Activated naive CD8-positive, alpha-beta T cell treated with anti-CD3 and anti-CD28 coated beads, Interleukin-2, amount 10 ng/mL, durations not matched to agents 7 days and 5 days (primary cell): ENCODE results near the gene IL5. TPM values are rescaled to one million over a fixed set of nuclear protein-coding genes. Genes with fewer than 3 reads are reported as not detected.
"Not testable (repeated sequence)": the region's sequence is repeated elsewhere in the genome, so short reads cannot be mapped to it uniquely, and the experiment has no call there.

Experiments
- ATAC-seq: fragments of 150-1000 bp; cut with Tn5 transposase; one replicate; pipeline ENCODE4 v1.10.0; 2021; ENCODE audit warnings: low read depth, moderate library complexity
- POLR2A ChIA-PET: fragments of 350-600 bp; sonication (Branson Sonifier 250); formaldehyde crosslinking; loops from one replicate; lab custom pipeline; 2021; ENCODE audit warnings: antibody characterized with exemption; lab: Charles Lee
- DNase-seq: peaks from one replicate; pipeline ENCODE4 v3.0.0; 2021
- H3K27ac Mint-ChIP-seq: one replicate; pipeline ENCODE4 v1.8.0; 2022; ENCODE audit warnings: mild to moderate bottlenecking, mixed read lengths
- H3K27me3 Mint-ChIP-seq: one replicate; pipeline ENCODE4 v1.8.0; 2022; ENCODE audit warnings: mild to moderate bottlenecking, moderate library complexity, mixed read lengths
- H3K36me3 Mint-ChIP-seq: one replicate; pipeline ENCODE4 v1.8.0; 2021; ENCODE audit warnings: mild to moderate bottlenecking, mixed read lengths
- H3K4me1 Mint-ChIP-seq: one replicate; pipeline ENCODE4 v1.8.0; 2021; ENCODE audit warnings: mixed read lengths
- H3K4me3 Mint-ChIP-seq: one replicate; pipeline ENCODE4 v1.8.0; 2022; ENCODE audit warnings: mild to moderate bottlenecking, moderate library complexity, mixed read lengths
- H3K9me3 Mint-ChIP-seq: one replicate; pipeline ENCODE4 v1.8.0; 2021; ENCODE audit warnings: mixed read lengths
- total RNA-seq, 2 experiments: library from RNA; stranded (reverse); gene quantifications; one replicate each; pipeline ENCODE4 v1.2.3, GENCODE V29; 2021

Gene IL5
- total RNA-seq, 2 experiments from 2014 or later: not detected

- no peak for DNase-seq
- POLR2A ChIA-PET: interaction anchor here (0.9 to 1.4 kb wide), 12 partner anchors 11 to 496 kb away, joined by 3 to 5 read pairs (median 3); partner anchors contain the start of genes AFF4, GDF9, HSPA4 and UQCRQ
Measured at GRCh38 chr5:132556153-132556762, 12.9 kb upstream of the IL5 start.

GRCh38 chr5:132549576-132549975 is 6.3 kb upstream of the IL5 start:
- H3K9me3 Mint-ChIP-seq: no peaks in the 10 kb centered on the region
- H3K4me3 Mint-ChIP-seq: no peak overlapping the region
- H3K27ac Mint-ChIP-seq: no peak overlapping the region
- H3K4me1 Mint-ChIP-seq: peaks cover 5% of the 10 kb centered on the region
- POLR2A ChIA-PET: no interaction called here
- H3K27me3 Mint-ChIP-seq: no peaks in the 10 kb centered on the region
- no peak for ATAC-seq
- no peak for DNase-seq
- peaks cover 1% of the 10 kb centered on the region for H3K36me3 Mint-ChIP-seq

More at GRCh38 chr5:132556153-132556762, 12.9 kb upstream of the IL5 start:
- H3K27ac Mint-ChIP-seq: peak overlapping the region; percentile 94
- no peak for ATAC-seq
- no peaks in the 10 kb centered on the region for H3K9me3 Mint-ChIP-seq
- peaks cover 5% of the 10 kb centered on the region for H3K36me3 Mint-ChIP-seq
- peaks cover 15% of the 10 kb centered on the region for H3K4me1 Mint-ChIP-seq
- H3K27me3 Mint-ChIP-seq: no peaks in the 10 kb centered on the region
- peak overlapping the region; percentile 96 for H3K4me3 Mint-ChIP-seq

GRCh38 chr5:132548834-132549233 is 5.5 kb upstream of the IL5 start:
- POLR2A ChIA-PET, H3K27ac Mint-ChIP-seq, H3K4me3 Mint-ChIP-seq, H3K36me3 Mint-ChIP-seq, H3K27me3 Mint-ChIP-seq, H3K9me3 Mint-ChIP-seq, DNase-seq, H3K4me1 Mint-ChIP-seq, ATAC-seq: not testable (repeated sequence)

GRCh38 chr5:132547269-132547668 is 3.9 kb upstream of the IL5 start:
- no peak for ATAC-seq

GRCh38 chr5:132546108-132546507 is 2.8 kb upstream of the IL5 start:
- peaks cover 10% of the 10 kb centered on the region for H3K4me1 Mint-ChIP-seq
- ATAC-seq (no peak), DNase-seq (no peak)
- no peaks in the 10 kb centered on the region for H3K9me3 Mint-ChIP-seq
- no peak overlapping the region for H3K27ac Mint-ChIP-seq
- POLR2A ChIA-PET: no interaction called here
- H3K27me3 Mint-ChIP-seq: no peaks in the 10 kb centered on the region
- peaks cover 1% of the 10 kb centered on the region for H3K36me3 Mint-ChIP-seq
- no peak overlapping the region for H3K4me3 Mint-ChIP-seq

More at GRCh38 chr5:132547269-132547668, 3.9 kb upstream of the IL5 start:
- no peak for DNase-seq
- Mint-ChIP-seq H3K4me3 (no peak overlapping the region), H3K9me3 (no peaks in the 10 kb centered on the region), H3K27me3 (no peaks in the 10 kb centered on the region), H3K36me3 (peaks cover 1% of the 10 kb centered on the region), H3K4me1 (peaks cover 10% of the 10 kb centered on the region), H3K27ac (no peak overlapping the region)
- POLR2A ChIA-PET: no interaction called here

GRCh38 chr5:132540764-132541163 is 2.6 kb downstream of the IL5 start:
- H3K4me1 Mint-ChIP-seq: peaks cover 10% of the 10 kb centered on the region
- H3K36me3 Mint-ChIP-seq: no peaks in the 10 kb centered on the region
- no peak overlapping the region for H3K4me3 Mint-ChIP-seq
- H3K9me3 Mint-ChIP-seq: no peaks in the 10 kb centered on the region
- peaks cover 6% of the 10 kb centered on the region for H3K27me3 Mint-ChIP-seq
- DNase-seq: no peak
- ATAC-seq: no peak
- POLR2A ChIA-PET: no interaction called here
- H3K27ac Mint-ChIP-seq: no peak overlapping the region

- Mint-ChIP-seq H3K4me3 (no peak overlapping the region), H3K36me3 (no peaks in the 10 kb centered on the region), H3K9me3 (no peaks in the 10 kb centered on the region), H3K4me1 (peaks cover 10% of the 10 kb centered on the region), H3K27me3 (peaks cover 11% of the 10 kb centered on the region), H3K27ac (no peak overlapping the region)
- ATAC-seq (no peak), DNase-seq (no peak)
- POLR2A ChIA-PET: no interaction called here
Measured at GRCh38 chr5:132540149-132540548, 3.2 kb downstream of the IL5 start.

- POLR2A ChIA-PET: no interaction called here
- H3K9me3 Mint-ChIP-seq: no peaks in the 10 kb centered on the region
- peaks cover 10% of the 10 kb centered on the region for H3K4me1 Mint-ChIP-seq
- DNase-seq (no peak), ATAC-seq (no peak)
- no peak overlapping the region for H3K4me3 Mint-ChIP-seq
- no peak overlapping the region for H3K27ac Mint-ChIP-seq
- no peaks in the 10 kb centered on the region for H3K36me3 Mint-ChIP-seq
- H3K27me3 Mint-ChIP-seq: peaks cover 11% of the 10 kb centered on the region
Measured at GRCh38 chr5:132539716-132540115, 3.6 kb downstream of the IL5 start.

GRCh38 chr5:132530946-132531345 is 12.4 kb downstream of the IL5 start:
- no peaks in the 10 kb centered on the region for H3K9me3 Mint-ChIP-seq
- H3K27ac Mint-ChIP-seq: no peak overlapping the region
- ATAC-seq (no peak), DNase-seq (no peak)
- peaks cover 3% of the 10 kb centered on the region for H3K36me3 Mint-ChIP-seq
- H3K27me3 Mint-ChIP-seq: peaks cover 9% of the 10 kb centered on the region
- no peak overlapping the region for H3K4me3 Mint-ChIP-seq
- peaks cover 24% of the 10 kb centered on the region for H3K4me1 Mint-ChIP-seq
- POLR2A ChIA-PET: no interaction called here

- Mint-ChIP-seq H3K36me3 (peaks cover 3% of the 10 kb centered on the region), H3K4me3 (peak overlapping the region; percentile 58), H3K27ac (peak overlapping the region; percentile 70), H3K9me3 (no peaks in the 10 kb centered on the region), H3K4me1 (peaks cover 40% of the 10 kb centered on the region), H3K27me3 (no peaks in the 10 kb centered on the region)
- ATAC-seq (peak; percentile 88), DNase-seq (peak; percentile 35)
- POLR2A ChIA-PET: interaction anchor here (0.6 to 1.3 kb wide), 3 partner anchors 28 to 119 kb away, joined by 3 to 4 read pairs (median 3); partner anchors contain the start of gene RAD50
Measured at GRCh38 chr5:132528866-132529634, 14.3 kb downstream of the IL5 start.

GRCh38 chr5:132528021-132528420 is 15.3 kb downstream of the IL5 start:
- no peak for ATAC-seq
- POLR2A ChIA-PET: interaction anchor here (1.0 kb wide), 1 partner anchor 229 kb away, joined by 3 read pairs; no protein-coding TSS in a partner anchor
- Mint-ChIP-seq H3K4me3 (no peak overlapping the region), H3K27me3 (no peaks in the 10 kb centered on the region), H3K36me3 (peaks cover 4% of the 10 kb centered on the region), H3K9me3 (no peaks in the 10 kb centered on the region), H3K27ac (peak overlapping the region; percentile 26), H3K4me1 (peaks cover 40% of the 10 kb centered on the region)
- no peak for DNase-seq

- POLR2A ChIA-PET: interaction anchor here (1.0 kb wide), 3 partner anchors 31 to 293 kb away, joined by 3 to 5 read pairs (median 3); no protein-coding TSS in a partner anchor
- peaks cover 40% of the 10 kb centered on the region for H3K4me1 Mint-ChIP-seq
Measured at GRCh38 chr5:132526974-132527564, 16.3 kb downstream of the IL5 start.

GRCh38 chr5:132526290-132526973 is 16.9 kb downstream of the IL5 start:
- no peaks in the 10 kb centered on the region for H3K9me3 Mint-ChIP-seq
- peak overlapping the region; percentile 41 for H3K4me3 Mint-ChIP-seq
- POLR2A ChIA-PET: interaction anchor here (1.0 kb wide), 2 partner anchors 31 to 294 kb away, joined by 3 to 5 read pairs; no protein-coding TSS in a partner anchor
- peaks cover 4% of the 10 kb centered on the region for H3K36me3 Mint-ChIP-seq
- H3K4me1 Mint-ChIP-seq: peaks cover 38% of the 10 kb centered on the region
- H3K27ac Mint-ChIP-seq: peak overlapping the region; percentile 69
- ATAC-seq (peak; percentile 51), DNase-seq (peak; percentile 62)
- no peaks in the 10 kb centered on the region for H3K27me3 Mint-ChIP-seq

More at GRCh38 chr5:132526974-132527564, 16.3 kb downstream of the IL5 start:
- no peaks in the 10 kb centered on the region for H3K9me3 Mint-ChIP-seq
- no peaks in the 10 kb centered on the region for H3K27me3 Mint-ChIP-seq
- peaks cover 4% of the 10 kb centered on the region for H3K36me3 Mint-ChIP-seq
- DNase-seq (no peak), ATAC-seq (no peak)
- peak overlapping the region; percentile 69 for H3K27ac Mint-ChIP-seq
- H3K4me3 Mint-ChIP-seq: peak overlapping the region; percentile 41
